ENCODE results near the gene RTN4.

The RTN4 gene

GRCh38 chr2:54966165-54966832 lies 84.0 kb downstream of the RTN4 start:
- H3K27me3 ChIP-seq (ENCODE audit: control insufficient read depth in 2 of 2, insufficient read depth in 2 of 2, low read length in 2 of 2): no peaks in the 10 kb centered on the region
- no peaks in the 10 kb centered on the region for H3K9me3 ChIP-seq (ENCODE audit: control insufficient read depth in 2 of 2, low read length in 2 of 2)
- H3K9ac ChIP-seq (ENCODE audit: low read depth in 1 of 2, low read length in 2 of 2): no peak overlapping the region
- peak overlapping the region in 1 of 2 donors; percentile 38 for H3K27ac ChIP-seq (ENCODE audit: low read depth in 2 of 2, low read length in 2 of 2)
- peaks cover 5 to 17% of the 10 kb centered on the region in 2 donors for H3K4me1 ChIP-seq (ENCODE audit: control insufficient read depth in 2 of 2, insufficient read depth in 2 of 2, low read length in 2 of 2)
- H3K4me3 ChIP-seq (ENCODE audit: low read length in 2 of 2): no peak overlapping the region
- H3K36me3 ChIP-seq (ENCODE audit: control insufficient read depth in 2 of 2, insufficient read depth in 2 of 2, low read length in 2 of 2): peaks cover 13 to 15% of the 10 kb centered on the region in 2 donors

- no peaks in the 10 kb centered on the region for H3K9me3 ChIP-seq (ENCODE audit: control insufficient read depth in 2 of 2, low read length in 2 of 2)
- H3K27me3 ChIP-seq (ENCODE audit: control insufficient read depth in 2 of 2, insufficient read depth in 2 of 2, low read length in 2 of 2): no peaks in the 10 kb centered on the region
- H3K27ac ChIP-seq (ENCODE audit: low read depth in 2 of 2, low read length in 2 of 2): peak overlapping the region in 1 of 2 donors; percentile 38
- H3K4me1 ChIP-seq (ENCODE audit: control insufficient read depth in 2 of 2, insufficient read depth in 2 of 2, low read length in 2 of 2): peaks cover 5 to 17% of the 10 kb centered on the region in 2 donors
- no peak overlapping the region for H3K9ac ChIP-seq (ENCODE audit: low read depth in 1 of 2, low read length in 2 of 2)
- H3K4me3 ChIP-seq (ENCODE audit: low read length in 2 of 2): no peak overlapping the region
- peaks cover 5 to 7% of the 10 kb centered on the region in 2 donors for H3K36me3 ChIP-seq (ENCODE audit: control insufficient read depth in 2 of 2, insufficient read depth in 2 of 2, low read length in 2 of 2)
These were observed 84.8 kb downstream of the RTN4 start for GRCh38 chr2:54965425-54965824.

GRCh38 chr2:54964816-54965215 lies 85.4 kb downstream of the RTN4 start:
- H3K36me3 ChIP-seq (ENCODE audit: control insufficient read depth in 2 of 2, insufficient read depth in 2 of 2, low read length in 2 of 2): peaks cover 2 to 5% of the 10 kb centered on the region in 2 donors
- H3K27me3 ChIP-seq (ENCODE audit: control insufficient read depth in 2 of 2, insufficient read depth in 2 of 2, low read length in 2 of 2): no peaks in the 10 kb centered on the region
- no peak overlapping the region for H3K27ac ChIP-seq (ENCODE audit: low read depth in 2 of 2, low read length in 2 of 2)
- H3K4me1 ChIP-seq (ENCODE audit: control insufficient read depth in 2 of 2, insufficient read depth in 2 of 2, low read length in 2 of 2): peaks cover 5 to 17% of the 10 kb centered on the region in 2 donors
- no peak overlapping the region for H3K4me3 ChIP-seq (ENCODE audit: low read length in 2 of 2)
- H3K9me3 ChIP-seq (ENCODE audit: control insufficient read depth in 2 of 2, low read length in 2 of 2): no peaks in the 10 kb centered on the region
- no peak overlapping the region for H3K9ac ChIP-seq (ENCODE audit: low read depth in 1 of 2, low read length in 2 of 2)

GRCh38 chr2:54964271-54964670 lies 86.0 kb downstream of the RTN4 start:
- H3K27ac ChIP-seq (ENCODE audit: low read depth in 2 of 2, low read length in 2 of 2): no peak overlapping the region
- H3K4me1 ChIP-seq (ENCODE audit: control insufficient read depth in 2 of 2, insufficient read depth in 2 of 2, low read length in 2 of 2): peaks cover 5 to 17% of the 10 kb centered on the region in 2 donors
- H3K36me3 ChIP-seq (ENCODE audit: control insufficient read depth in 2 of 2, insufficient read depth in 2 of 2, low read length in 2 of 2): peaks cover 0 to under 1% of the 10 kb centered on the region in 2 donors
- no peak overlapping the region for H3K4me3 ChIP-seq (ENCODE audit: low read length in 2 of 2)
- no peaks in the 10 kb centered on the region for H3K27me3 ChIP-seq (ENCODE audit: control insufficient read depth in 2 of 2, insufficient read depth in 2 of 2, low read length in 2 of 2)
- no peak overlapping the region for H3K9ac ChIP-seq (ENCODE audit: low read depth in 1 of 2, low read length in 2 of 2)
- H3K9me3 ChIP-seq (ENCODE audit: control insufficient read depth in 2 of 2, low read length in 2 of 2): no peaks in the 10 kb centered on the region

GRCh38 chr2:54963476-54963875 lies 86.8 kb downstream of the RTN4 start:
- Histone ChIP-seq H3K4me3 (ENCODE audit: low read length in 2 of 2) (no peak overlapping the region), H3K9me3 (ENCODE audit: control insufficient read depth in 2 of 2, low read length in 2 of 2) (no peaks in the 10 kb centered on the region), H3K36me3 (ENCODE audit: control insufficient read depth in 2 of 2, insufficient read depth in 2 of 2, low read length in 2 of 2) (no peaks in the 10 kb centered on the region), H3K4me1 (ENCODE audit: control insufficient read depth in 2 of 2, insufficient read depth in 2 of 2, low read length in 2 of 2) (peaks cover 5 to 17% of the 10 kb centered on the region in 2 donors), H3K27me3 (ENCODE audit: control insufficient read depth in 2 of 2, insufficient read depth in 2 of 2, low read length in 2 of 2) (no peaks in the 10 kb centered on the region), H3K27ac (ENCODE audit: low read depth in 2 of 2, low read length in 2 of 2) (peak overlapping the region in 1 of 2 donors; percentile 63), H3K9ac (ENCODE audit: low read depth in 1 of 2, low read length in 2 of 2) (no peak overlapping the region)

GRCh38 chr2:54962935-54963440 lies 87.3 kb downstream of the RTN4 start:
- Histone ChIP-seq H3K27ac (ENCODE audit: low read depth in 2 of 2, low read length in 2 of 2) (peak overlapping the region in 1 of 2 donors; percentile 80), H3K9me3 (ENCODE audit: control insufficient read depth in 2 of 2, low read length in 2 of 2) (no peaks in the 10 kb centered on the region), H3K36me3 (ENCODE audit: control insufficient read depth in 2 of 2, insufficient read depth in 2 of 2, low read length in 2 of 2) (no peaks in the 10 kb centered on the region), H3K4me3 (ENCODE audit: low read length in 2 of 2) (no peak overlapping the region), H3K27me3 (ENCODE audit: control insufficient read depth in 2 of 2, insufficient read depth in 2 of 2, low read length in 2 of 2) (no peaks in the 10 kb centered on the region), H3K9ac (ENCODE audit: low read depth in 1 of 2, low read length in 2 of 2) (no peak overlapping the region), H3K4me1 (ENCODE audit: control insufficient read depth in 2 of 2, insufficient read depth in 2 of 2, low read length in 2 of 2) (peaks cover 5 to 17% of the 10 kb centered on the region in 2 donors)

GRCh38 chr2:54962511-54962910 lies 87.7 kb downstream of the RTN4 start:
- no peak overlapping the region for H3K4me3 ChIP-seq (ENCODE audit: low read length in 2 of 2)
- no peaks in the 10 kb centered on the region for H3K36me3 ChIP-seq (ENCODE audit: control insufficient read depth in 2 of 2, insufficient read depth in 2 of 2, low read length in 2 of 2)
- no peaks in the 10 kb centered on the region for H3K27me3 ChIP-seq (ENCODE audit: control insufficient read depth in 2 of 2, insufficient read depth in 2 of 2, low read length in 2 of 2)
- H3K27ac ChIP-seq (ENCODE audit: low read depth in 2 of 2, low read length in 2 of 2): peak overlapping the region in 1 of 2 donors; percentile 80
- H3K4me1 ChIP-seq (ENCODE audit: control insufficient read depth in 2 of 2, insufficient read depth in 2 of 2, low read length in 2 of 2): peaks cover 5 to 17% of the 10 kb centered on the region in 2 donors
- no peak overlapping the region for H3K9ac ChIP-seq (ENCODE audit: low read depth in 1 of 2, low read length in 2 of 2)
- no peaks in the 10 kb centered on the region for H3K9me3 ChIP-seq (ENCODE audit: control insufficient read depth in 2 of 2, low read length in 2 of 2)

GRCh38 chr2:54960164-54960563 lies 90.1 kb downstream of the RTN4 start:
- Histone ChIP-seq H3K9ac (ENCODE audit: low read depth in 1 of 2, low read length in 2 of 2) (no peak overlapping the region), H3K27ac (ENCODE audit: low read depth in 2 of 2, low read length in 2 of 2) (no peak overlapping the region), H3K4me3 (ENCODE audit: low read length in 2 of 2) (no peak overlapping the region), H3K36me3 (ENCODE audit: control insufficient read depth in 2 of 2, insufficient read depth in 2 of 2, low read length in 2 of 2) (no peaks in the 10 kb centered on the region), H3K27me3 (ENCODE audit: control insufficient read depth in 2 of 2, insufficient read depth in 2 of 2, low read length in 2 of 2) (no peaks in the 10 kb centered on the region), H3K9me3 (ENCODE audit: control insufficient read depth in 2 of 2, low read length in 2 of 2) (no peaks in the 10 kb centered on the region), H3K4me1 (ENCODE audit: control insufficient read depth in 2 of 2, insufficient read depth in 2 of 2, low read length in 2 of 2) (peaks cover 5 to 24% of the 10 kb centered on the region in 2 donors)

- H3K4me1 ChIP-seq (ENCODE audit: control insufficient read depth in 2 of 2, insufficient read depth in 2 of 2, low read length in 2 of 2): peaks cover 5 to 22% of the 10 kb centered on the region in 2 donors
- no peak overlapping the region for H3K27ac ChIP-seq (ENCODE audit: low read depth in 2 of 2, low read length in 2 of 2)
- no peaks in the 10 kb centered on the region for H3K36me3 ChIP-seq (ENCODE audit: control insufficient read depth in 2 of 2, insufficient read depth in 2 of 2, low read length in 2 of 2)
- no peaks in the 10 kb centered on the region for H3K27me3 ChIP-seq (ENCODE audit: control insufficient read depth in 2 of 2, insufficient read depth in 2 of 2, low read length in 2 of 2)
- H3K4me3 ChIP-seq (ENCODE audit: low read length in 2 of 2): no peak overlapping the region
- H3K9ac ChIP-seq (ENCODE audit: low read depth in 1 of 2, low read length in 2 of 2): no peak overlapping the region
- no peaks in the 10 kb centered on the region for H3K9me3 ChIP-seq (ENCODE audit: control insufficient read depth in 2 of 2, low read length in 2 of 2)
These were observed 91.4 kb downstream of the RTN4 start for GRCh38 chr2:54958717-54959371.

GRCh38 chr2:54957321-54957999 lies 92.8 kb downstream of the RTN4 start:
- peaks cover 2 to 13% of the 10 kb centered on the region in 2 donors for H3K4me1 ChIP-seq (ENCODE audit: control insufficient read depth in 2 of 2, insufficient read depth in 2 of 2, low read length in 2 of 2)
- H3K27me3 ChIP-seq (ENCODE audit: control insufficient read depth in 2 of 2, insufficient read depth in 2 of 2, low read length in 2 of 2): no peaks in the 10 kb centered on the region
- H3K9ac ChIP-seq (ENCODE audit: low read depth in 1 of 2, low read length in 2 of 2): no peak overlapping the region
- no peaks in the 10 kb centered on the region for H3K36me3 ChIP-seq (ENCODE audit: control insufficient read depth in 2 of 2, insufficient read depth in 2 of 2, low read length in 2 of 2)
- no peak overlapping the region for H3K4me3 ChIP-seq (ENCODE audit: low read length in 2 of 2)
- no peak overlapping the region for H3K27ac ChIP-seq (ENCODE audit: low read depth in 2 of 2, low read length in 2 of 2)
- H3K9me3 ChIP-seq (ENCODE audit: control insufficient read depth in 2 of 2, low read length in 2 of 2): no peaks in the 10 kb centered on the region
